Epithelial cell of proximal tubule (primary cell): ENCODE data around the gene TMTC2. TPM values are rescaled to one million over a fixed set of nuclear protein-coding genes. Genes with fewer than 3 reads are reported as not detected.

ENCODE experiments used
- DNase-seq: peaks from one replicate; pipeline ENCODE4 v3.0.0-alpha.2; 2011; ENCODE audit warnings: low read depth
- H3K4me3 ChIP-seq: 2 replicates; pipeline ENCODE4 v1.5.1; 2011; ENCODE audit warnings: low read depth, mild to moderate bottlenecking, low read length
- total RNA-seq: library from RNA; depleted of rRNA; stranded (reverse); fragments of >200 nt; gene quantifications from 2 replicates; pipeline ENCODE4 v1.2.3, GENCODE V29; 2015
- TF ChIP-seq, protein P1 (sequence below): conservative IDR thresholded peaks from 2 replicates; pipeline ENCODE4 v1.5.1; 2012; ENCODE audit warnings: low read depth, mild to moderate bottlenecking, low read length

Gene TMTC2
- 2.1 and 3.6 TPM in 2 replicates for total RNA-seq

DNA sequence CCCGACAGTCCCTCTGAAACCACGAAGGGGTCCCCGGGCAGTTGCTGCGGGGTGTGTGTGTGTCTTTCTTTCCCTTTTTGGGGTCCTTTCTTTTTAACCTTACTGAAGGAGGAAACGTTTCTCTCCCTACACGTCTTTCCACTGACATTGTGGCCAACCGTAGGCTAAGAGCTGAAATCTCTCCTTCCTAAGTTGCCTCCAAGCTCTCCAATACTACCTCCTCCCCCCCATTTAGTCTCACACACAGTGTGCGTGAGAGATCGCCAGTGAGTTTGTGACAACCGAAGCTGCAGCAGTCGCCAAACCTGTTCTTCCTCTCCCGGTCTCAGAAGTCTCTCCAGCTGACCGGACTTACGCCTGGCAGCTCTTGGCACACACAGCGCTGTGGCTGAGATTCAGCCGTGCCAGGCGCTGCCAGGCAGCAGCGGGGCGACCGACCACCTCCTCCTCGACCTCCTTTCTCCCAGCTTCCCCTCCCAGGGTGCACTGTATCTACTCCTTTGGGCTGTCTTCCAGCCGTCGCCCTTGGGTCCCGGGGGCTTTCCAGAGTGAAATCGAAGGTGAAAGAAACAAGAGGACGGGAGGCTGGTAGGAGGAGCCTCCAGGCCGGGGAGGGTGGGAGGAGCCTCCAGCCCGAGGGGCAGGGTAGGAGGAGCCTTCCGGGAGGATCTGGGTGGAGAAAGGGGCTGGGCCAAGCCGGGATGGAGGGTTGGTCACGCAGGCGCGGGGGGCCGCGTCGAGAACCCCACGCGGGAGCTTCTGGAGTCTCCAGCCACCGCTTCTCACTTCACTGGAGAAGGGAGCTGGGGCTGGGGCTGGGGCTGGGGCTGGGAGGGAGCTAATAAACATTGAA is at the start of gene TMTC2:
Gene TMTC2, plus strand, starts transcription at position 739 of the 853 bp plus-strand sequence.
- H3K4me3 ChIP-seq = peak within 1 kb of the TSS; percentile 84
- peak; percentile 58 for DNase-seq
- TF ChIP-seq, protein P1, sequence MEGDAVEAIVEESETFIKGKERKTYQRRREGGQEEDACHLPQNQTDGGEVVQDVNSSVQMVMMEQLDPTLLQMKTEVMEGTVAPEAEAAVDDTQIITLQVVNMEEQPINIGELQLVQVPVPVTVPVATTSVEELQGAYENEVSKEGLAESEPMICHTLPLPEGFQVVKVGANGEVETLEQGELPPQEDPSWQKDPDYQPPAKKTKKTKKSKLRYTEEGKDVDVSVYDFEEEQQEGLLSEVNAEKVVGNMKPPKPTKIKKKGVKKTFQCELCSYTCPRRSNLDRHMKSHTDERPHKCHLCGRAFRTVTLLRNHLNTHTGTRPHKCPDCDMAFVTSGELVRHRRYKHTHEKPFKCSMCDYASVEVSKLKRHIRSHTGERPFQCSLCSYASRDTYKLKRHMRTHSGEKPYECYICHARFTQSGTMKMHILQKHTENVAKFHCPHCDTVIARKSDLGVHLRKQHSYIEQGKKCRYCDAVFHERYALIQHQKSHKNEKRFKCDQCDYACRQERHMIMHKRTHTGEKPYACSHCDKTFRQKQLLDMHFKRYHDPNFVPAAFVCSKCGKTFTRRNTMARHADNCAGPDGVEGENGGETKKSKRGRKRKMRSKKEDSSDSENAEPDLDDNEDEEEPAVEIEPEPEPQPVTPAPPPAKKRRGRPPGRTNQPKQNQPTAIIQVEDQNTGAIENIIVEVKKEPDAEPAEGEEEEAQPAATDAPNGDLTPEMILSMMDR = no peak

DNA sequence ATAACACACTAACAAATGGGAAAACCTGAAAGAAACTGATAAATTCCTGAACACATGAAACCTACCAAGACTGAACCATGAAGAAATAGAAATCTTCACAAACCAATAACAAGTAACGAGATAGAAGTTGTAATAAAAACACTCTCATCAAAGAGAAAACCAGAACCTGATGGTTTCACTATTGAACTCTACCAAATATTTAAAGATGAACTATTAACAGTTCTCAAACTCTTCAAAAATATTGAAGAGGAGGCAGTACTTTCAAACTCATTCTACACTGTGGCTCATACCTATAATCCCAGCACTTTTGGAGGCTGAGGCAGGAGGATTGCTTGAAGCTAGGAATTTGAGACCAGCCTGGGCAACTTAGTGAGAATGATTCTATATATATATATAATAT is 48.4 kb upstream of the TMTC2 start:
- TF ChIP-seq, protein P1 = no peak
- DNase-seq = no peak
- H3K4me3 ChIP-seq = no peak overlapping the region

DNA sequence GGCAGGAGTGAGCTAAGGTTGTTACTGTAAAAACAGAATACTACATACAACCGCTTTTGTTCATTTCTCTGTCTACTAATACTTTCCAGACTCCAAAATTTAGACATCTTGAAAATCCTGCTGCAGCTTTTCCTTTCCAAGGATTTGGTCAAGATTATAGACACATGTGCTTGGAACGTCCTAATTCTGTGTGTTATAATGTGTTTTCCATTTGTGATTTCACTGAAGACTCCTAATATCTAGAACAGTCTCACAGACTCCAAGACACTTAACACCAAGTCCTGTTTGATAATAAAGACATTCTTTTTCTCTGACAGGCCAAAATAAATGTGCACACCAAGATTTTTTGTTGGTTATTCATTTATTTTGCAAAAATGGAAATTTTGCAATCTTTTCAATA is 41.8 kb upstream of the TMTC2 start:
- TF ChIP-seq, protein P1 = no peak
- H3K4me3 ChIP-seq = no peak overlapping the region
- DNase-seq = no peak

DNA sequence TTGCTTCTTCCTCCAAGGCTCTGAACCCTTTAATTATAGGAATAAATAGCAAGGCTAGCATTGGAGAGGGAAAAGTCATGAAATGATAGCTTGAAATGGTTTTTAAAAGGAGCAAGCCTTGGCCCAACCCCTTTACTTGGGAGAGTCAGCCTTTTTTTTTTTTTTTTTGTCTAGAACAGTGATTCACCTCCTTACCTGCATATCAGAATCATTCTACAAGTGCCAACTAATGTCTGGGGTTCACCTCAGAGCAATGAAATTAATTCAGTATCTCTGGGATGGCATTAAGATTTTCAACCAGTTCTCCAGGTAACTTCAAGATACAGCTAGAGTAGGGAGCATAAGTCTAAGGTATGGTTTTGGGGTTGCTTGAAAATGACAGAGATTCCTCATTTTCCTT is 41.3 kb upstream of the TMTC2 start:
- TF ChIP-seq, protein P1 = no peak
- no peak for DNase-seq
- no peak overlapping the region for H3K4me3 ChIP-seq

DNA sequence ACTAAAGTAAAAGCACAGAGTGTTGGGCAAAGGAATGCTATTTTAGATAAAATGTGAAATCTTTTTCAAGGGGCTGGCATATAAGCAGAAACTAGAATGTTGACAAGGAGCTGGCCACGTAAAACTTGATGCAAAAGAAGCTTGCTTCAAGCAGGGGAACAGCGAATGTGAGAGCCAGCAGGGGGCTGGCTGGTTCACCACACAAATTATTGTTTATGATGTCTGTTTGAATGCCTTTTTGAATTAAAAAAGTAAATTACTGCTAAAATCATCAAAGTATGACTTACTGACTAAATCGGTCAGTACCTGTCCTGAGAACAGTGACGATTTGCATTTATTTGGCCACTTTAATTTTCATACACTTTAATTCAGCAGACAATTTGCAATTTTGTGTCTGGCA is 38.9 kb upstream of the TMTC2 start:
- no peak overlapping the region for H3K4me3 ChIP-seq
- DNase-seq = no peak
- TF ChIP-seq, protein P1 = no peak

DNA sequence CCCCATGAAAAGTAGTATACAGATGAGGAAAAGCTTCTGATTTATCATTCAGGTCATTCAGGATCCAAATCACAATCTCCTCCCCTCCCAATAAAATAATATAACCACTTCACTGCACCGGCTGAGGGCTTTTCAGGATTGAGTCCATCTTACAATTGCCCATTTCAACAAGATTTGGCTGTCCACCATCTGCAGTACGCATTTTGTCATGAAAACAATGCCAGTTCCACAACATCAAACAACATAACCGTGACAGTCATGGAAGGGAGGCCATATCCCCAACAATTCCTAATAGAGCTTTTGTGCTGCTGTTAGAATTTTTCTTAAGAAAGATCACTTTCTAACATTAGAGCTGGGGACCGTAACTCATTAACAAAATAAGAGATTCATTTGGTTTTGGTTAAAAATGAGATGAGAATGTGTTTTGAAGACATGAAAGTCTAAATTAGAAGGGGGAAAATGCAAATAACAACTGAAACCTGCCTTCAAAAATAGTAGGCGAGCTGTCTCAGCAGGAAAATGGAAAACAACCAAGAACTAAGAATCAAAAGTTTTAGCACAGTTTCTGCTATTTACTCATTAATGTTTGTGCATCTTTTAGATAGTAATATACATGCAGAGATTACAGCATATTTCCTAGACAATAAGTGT is 38.3 kb upstream of the TMTC2 start:
- no peak overlapping the region for H3K4me3 ChIP-seq
- TF ChIP-seq, protein P1 = no peak
- DNase-seq = no peak
